Skeletal muscle satellite cell (primary cell): ENCODE results near the gene COX14.
A peak's percentile ranks its signal among the peaks of the same experiment; 100 is the strongest.

Experiments used
- H3K27me3 ChIP-seq: 2 replicates; pipeline ENCODE4 v1.7.0; 2013; ENCODE audit warnings: low read length; ENCODE audit not compliant: control insufficient read depth, insufficient read depth
- H3K36me3 ChIP-seq: 2 replicates; pipeline ENCODE4 v1.7.0; 2013; ENCODE audit warnings: mild to moderate bottlenecking, control low read depth, low read length; ENCODE audit not compliant: insufficient read depth
- H3K4me1 ChIP-seq: 2 replicates; pipeline ENCODE4 v1.7.0; 2013; ENCODE audit warnings: low read length; ENCODE audit not compliant: control insufficient read depth, insufficient read depth
- H3K4me2 ChIP-seq: 2 replicates; pipeline ENCODE4 v1.7.0; 2013; ENCODE audit warnings: mild to moderate bottlenecking, low read length
- H3K4me3 ChIP-seq: 2 replicates; pipeline ENCODE4 v1.7.0; 2013; ENCODE audit warnings: low read length
- H3K9ac ChIP-seq: 2 replicates; pipeline ENCODE4 v1.7.0; 2013; ENCODE audit warnings: mild to moderate bottlenecking, low read depth, low read length, moderate library complexity
- H3K9me3 ChIP-seq: replicated peaks from 2 replicates; pipeline ENCODE4 v1.7.0; 2013; ENCODE audit warnings: mild to moderate bottlenecking, control low read depth, low read length

The COX14 gene

GRCh38 chr12:50167049-50167828 lies 55.2 kb downstream of the COX14 start, which contains the start of gene CERS5:
CERS5 (minus strand) TSS chr12:50167369; CDS start chr12:50167297, 72 bp downstream.
- H3K4me2 ChIP-seq, result peak within 1 kb of the TSS; percentile 87
- H3K9ac ChIP-seq, result peak within 1 kb of the TSS; percentile 99
- H3K4me1 ChIP-seq, result peaks cover 11% of the 10 kb centered on the region
- H3K36me3 ChIP-seq, result peaks cover 3% of the 10 kb centered on the region
- peak within 1 kb of the TSS; percentile 94 for H3K4me3 ChIP-seq
- H3K27me3 ChIP-seq, result no peaks in the 10 kb centered on the region
- peaks cover 3% of the 10 kb centered on the region for H3K9me3 ChIP-seq
